Measurements from ENCODE around the gene ADIG. TPM values are rescaled to one million over a fixed set of nuclear protein-coding genes. Genes with fewer than 3 reads are reported as not detected.

The ADIG gene
- total and polyA plus RNA-seq, 12 donors: 0.32 TPM; not detected in 11

DNA sequence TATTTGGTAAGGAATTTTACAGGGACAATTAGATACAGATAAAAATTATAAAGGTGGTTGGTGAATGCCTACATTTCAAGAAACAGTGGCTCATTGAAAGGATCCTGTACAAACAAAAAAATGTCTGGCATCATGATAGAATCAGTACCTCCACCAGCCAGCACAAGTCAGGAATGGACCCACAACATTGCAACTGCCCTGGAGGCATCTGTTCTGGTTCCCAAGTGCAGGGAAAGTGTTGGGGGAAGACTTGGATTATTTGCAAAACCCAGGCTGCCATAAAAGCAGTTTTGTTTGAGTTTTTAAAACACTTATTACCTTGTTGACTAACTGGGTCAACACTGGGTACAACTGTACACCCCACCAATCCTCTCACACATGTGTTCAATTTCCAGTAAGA lies 44.9 kb downstream of the ADIG start:
- Histone ChIP-seq H3K9me3 (peaks cover 0 to 10% (median 0%) of the 10 kb centered on the region in 11 donors), H3K4me3 (no peak overlapping the region), H3K27ac (no peak overlapping the region), H3K36me3 (no peaks in the 10 kb centered on the region), H3K27me3 (peaks cover 0 to 9% (median 4%) of the 10 kb centered on the region in 7 donors), H3K4me1 (no peaks in the 10 kb centered on the region)
- TF ChIP-seq CTCF (IDR thresholded peaks at IDR 0.05): no peak
- intact Hi-C loops (cut with DNase I): no loop called here
- no peak for DNase-seq
- no peak for ATAC-seq

- 89 to 90% methylated on average over 10 of the region's 10 CpGs for WGBS, 2 donors
- H3K4me1 ChIP-seq: no peaks in the 10 kb centered on the region
- no peak overlapping the region for H3K4me3 ChIP-seq
- no peak overlapping the region for H3K27ac ChIP-seq
- intact Hi-C loops (cut with DNase I): no loop called here
- H3K36me3 ChIP-seq: no peaks in the 10 kb centered on the region
- H3K27me3 ChIP-seq: peaks cover 0 to 14% (median under 1%) of the 10 kb centered on the region in 7 donors
- DNase-seq (no peak), ATAC-seq (no peak)
- TF ChIP-seq CTCF (IDR thresholded peaks at IDR 0.05): no peak
- H3K9me3 ChIP-seq: peaks cover 0 to 10% (median 0%) of the 10 kb centered on the region in 11 donors
Measured at GRCh38 chr20:38626921-38627659, 46.1 kb downstream of the ADIG start.

- intact Hi-C loops (cut with DNase I): no loop called here
- DNase-seq: no peak
- no peak overlapping the region for H3K4me3 ChIP-seq
Measured at GRCh38 chr20:38628580-38629470, 47.8 kb downstream of the ADIG start.

More at GRCh38 chr20:38628580-38629470, 47.8 kb downstream of the ADIG start:
- Histone ChIP-seq H3K27ac (no peak overlapping the region), H3K9me3 (peaks cover 0 to 7% (median 0%) of the 10 kb centered on the region in 11 donors), H3K36me3 (no peaks in the 10 kb centered on the region), H3K4me1 (peaks cover 0 to 6% (median 0%) of the 10 kb centered on the region in 9 donors), H3K27me3 (peaks cover 0 to 9% (median under 1%) of the 10 kb centered on the region in 7 donors)
- WGBS, 2 donors: 78 to 83% methylated on average over 9 of the region's 9 CpGs
- TF ChIP-seq CTCF (IDR thresholded peaks at IDR 0.05): no peak
- ATAC-seq: no peak
